ENCODE results near the gene ERFL. TPM values are rescaled to one million over a fixed set of nuclear protein-coding genes. Genes with fewer than 3 reads are reported as not detected.

The ERFL gene
- total and polyA plus RNA-seq, 10 donors = 0.46 to 3.0 (median 2.1) TPM

DNA sequence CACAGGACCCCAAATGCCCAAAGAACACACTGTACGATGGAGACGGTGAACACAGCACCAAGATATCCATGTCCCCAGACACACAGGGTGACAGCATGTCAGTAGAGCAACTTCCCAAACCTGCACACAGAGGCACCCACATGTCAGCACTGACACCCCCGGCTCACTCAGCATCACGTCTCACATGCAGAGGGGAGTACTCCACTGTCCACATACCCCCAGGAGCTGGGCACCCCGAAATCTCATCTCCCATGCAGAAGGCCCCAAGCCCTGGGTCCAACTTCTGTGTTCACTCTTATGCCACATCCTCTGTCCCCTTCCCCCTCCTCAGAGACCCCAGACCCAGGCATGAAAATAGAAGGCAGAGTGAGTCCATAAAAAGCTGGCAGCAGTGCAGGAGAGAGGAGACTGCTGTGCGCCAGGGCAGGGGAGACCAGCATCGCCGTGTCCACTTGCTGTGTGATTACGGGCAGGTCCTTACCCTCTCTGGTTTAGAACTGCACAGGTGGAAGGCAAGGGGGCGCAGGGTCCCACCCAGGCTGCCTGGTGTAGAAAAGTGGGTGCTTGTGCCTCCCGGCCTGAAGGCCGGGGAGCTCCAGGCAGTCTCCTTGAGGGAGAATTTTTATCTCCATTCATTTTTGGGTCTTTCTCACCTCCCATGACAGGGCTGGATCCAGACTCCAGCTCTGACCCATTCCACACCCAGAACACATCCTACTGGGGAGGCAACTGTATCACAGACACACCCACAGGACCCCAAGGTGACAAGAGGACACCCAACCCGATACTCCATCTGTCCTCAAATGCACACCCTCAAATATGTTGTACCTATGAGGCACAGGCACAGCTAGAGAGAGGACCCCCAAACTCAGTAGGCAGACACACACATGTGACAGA, 17.0 kb downstream of the ERFL start:
- no peak for DNase-seq
- peaks cover 3 to 52% (median 38%) of the 10 kb centered on the region in 7 donors for H3K27me3 ChIP-seq (replicated peaks in 1 of 7)
- WGBS, 5 donors = 65 to 75% (median 71%) methylated on average over 13 of the region's 13 CpGs
- no peaks in the 10 kb centered on the region for H3K9me3 ChIP-seq
- peaks cover 0 to 24% (median 19%) of the 10 kb centered on the region in 6 donors for H3K36me3 ChIP-seq
- TF ChIP-seq, protein P1, sequence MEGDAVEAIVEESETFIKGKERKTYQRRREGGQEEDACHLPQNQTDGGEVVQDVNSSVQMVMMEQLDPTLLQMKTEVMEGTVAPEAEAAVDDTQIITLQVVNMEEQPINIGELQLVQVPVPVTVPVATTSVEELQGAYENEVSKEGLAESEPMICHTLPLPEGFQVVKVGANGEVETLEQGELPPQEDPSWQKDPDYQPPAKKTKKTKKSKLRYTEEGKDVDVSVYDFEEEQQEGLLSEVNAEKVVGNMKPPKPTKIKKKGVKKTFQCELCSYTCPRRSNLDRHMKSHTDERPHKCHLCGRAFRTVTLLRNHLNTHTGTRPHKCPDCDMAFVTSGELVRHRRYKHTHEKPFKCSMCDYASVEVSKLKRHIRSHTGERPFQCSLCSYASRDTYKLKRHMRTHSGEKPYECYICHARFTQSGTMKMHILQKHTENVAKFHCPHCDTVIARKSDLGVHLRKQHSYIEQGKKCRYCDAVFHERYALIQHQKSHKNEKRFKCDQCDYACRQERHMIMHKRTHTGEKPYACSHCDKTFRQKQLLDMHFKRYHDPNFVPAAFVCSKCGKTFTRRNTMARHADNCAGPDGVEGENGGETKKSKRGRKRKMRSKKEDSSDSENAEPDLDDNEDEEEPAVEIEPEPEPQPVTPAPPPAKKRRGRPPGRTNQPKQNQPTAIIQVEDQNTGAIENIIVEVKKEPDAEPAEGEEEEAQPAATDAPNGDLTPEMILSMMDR (IDR thresholded peaks at IDR 0.05 in 8 of 11, conservative IDR thresholded peaks at IDR 0.05 in 3 of 11) = no peak
- TF ChIP-seq POLR2AphosphoS5 (IDR thresholded peaks at IDR 0.05) = peak; percentile 5 to 50 (median 37)
- no peak overlapping the region for H3K4me3 ChIP-seq
- H3K27ac ChIP-seq = no peak overlapping the region
- H3K4me1 ChIP-seq = peaks cover 0 to 61% (median 30%) of the 10 kb centered on the region in 6 donors
- intact Hi-C loops (cut with DNase I; ENCODE audit: low total_unique reads) = no loop called here

DNA sequence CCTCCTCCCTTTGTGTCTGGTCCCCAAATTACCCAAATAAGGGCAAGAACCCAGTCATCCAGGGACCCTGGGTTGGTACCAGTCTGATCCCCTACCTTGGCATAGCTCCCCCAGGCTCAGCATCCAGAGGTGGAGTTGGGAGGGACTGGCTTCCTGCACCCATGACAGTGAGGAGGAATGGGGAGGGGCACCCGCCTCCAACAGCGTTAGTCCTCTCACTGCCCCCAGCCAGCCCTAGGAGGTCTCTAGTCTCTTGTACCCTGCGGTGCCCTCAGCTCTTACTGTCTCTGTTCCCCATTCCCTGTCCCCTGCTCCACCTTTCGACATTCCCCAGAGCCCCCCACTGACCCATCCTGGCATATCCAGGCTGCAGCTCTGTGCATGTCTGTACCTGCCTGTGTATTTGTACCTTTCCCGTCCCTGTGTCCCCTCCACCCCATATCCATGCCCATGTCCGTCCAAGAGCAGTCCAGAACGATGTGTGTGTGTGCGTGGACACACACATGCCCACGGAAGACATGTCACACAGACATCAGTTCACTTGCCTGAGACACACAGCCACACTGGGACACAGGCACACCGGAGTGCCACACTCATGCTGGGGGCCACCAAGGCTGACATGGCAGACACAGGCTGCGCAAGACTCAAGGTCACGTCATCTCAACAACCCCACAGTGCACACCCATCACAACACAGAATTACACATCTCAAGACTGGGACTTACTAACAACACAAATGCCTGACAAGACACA, 17.8 kb downstream of the ERFL start:
- Histone ChIP-seq H3K27ac (no peak overlapping the region), H3K4me1 (peaks cover 0 to 54% (median 22%) of the 10 kb centered on the region in 6 donors), H3K36me3 (peaks cover 0 to 32% (median 28%) of the 10 kb centered on the region in 6 donors), H3K9me3 (no peaks in the 10 kb centered on the region), H3K4me3 (no peak overlapping the region), H3K27me3 (replicated peaks in 1 of 7) (peaks cover 0 to 43% (median 29%) of the 10 kb centered on the region in 7 donors)
- 61 to 75% (median 69%) methylated on average over 10 to 12 of the region's 12 CpGs for WGBS, 5 donors
- TF ChIP-seq POLR2AphosphoS5 (IDR thresholded peaks at IDR 0.05) = peak; percentile 72 to 78 (median 74)
- TF ChIP-seq, protein P1 (IDR thresholded peaks at IDR 0.05 in 8 of 11, conservative IDR thresholded peaks at IDR 0.05 in 3 of 11) = no peak
- intact Hi-C loops (cut with DNase I; ENCODE audit: low total_unique reads) = no loop called here
- peak; percentile 75 for DNase-seq

DNA sequence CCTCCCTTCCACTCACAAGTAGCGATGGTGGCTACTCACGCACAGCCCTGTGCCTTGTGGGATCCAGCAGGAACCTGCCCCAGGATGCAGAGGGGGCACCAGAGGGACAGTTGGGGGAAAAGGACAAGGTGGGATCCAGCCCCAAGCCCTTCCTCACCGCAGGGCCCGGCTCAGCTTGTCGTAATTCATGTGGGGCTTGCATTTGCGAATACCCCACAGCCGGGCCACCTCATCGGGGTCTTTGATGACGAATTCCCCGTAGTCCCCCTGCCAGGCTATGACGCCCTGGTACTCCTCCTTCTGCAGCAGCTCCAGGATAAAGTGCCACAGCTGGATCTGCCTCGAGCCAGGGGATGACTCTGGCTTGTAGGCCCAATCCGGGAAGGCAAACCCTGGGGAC, 18.5 kb downstream of the ERFL start:
- H3K36me3 ChIP-seq = peaks cover 0 to 39% (median 35%) of the 10 kb centered on the region in 6 donors
- no peaks in the 10 kb centered on the region for H3K9me3 ChIP-seq
- peaks cover 0 to 36% (median 22%) of the 10 kb centered on the region in 7 donors for H3K27me3 ChIP-seq (replicated peaks in 1 of 7)
- peaks cover 0 to 48% (median 18%) of the 10 kb centered on the region in 6 donors for H3K4me1 ChIP-seq
- DNase-seq = no peak
- TF ChIP-seq, protein P1 (IDR thresholded peaks at IDR 0.05 in 8 of 11, conservative IDR thresholded peaks at IDR 0.05 in 3 of 11) = no peak
- peak; percentile 27 to 65 (median 45) for TF ChIP-seq POLR2AphosphoS5 (IDR thresholded peaks at IDR 0.05)
- H3K27ac ChIP-seq = no peak overlapping the region
- no peak overlapping the region for H3K4me3 ChIP-seq
- WGBS, 5 donors = 63 to 74% (median 73%) methylated on average over 6 to 13 of the region's 13 CpGs
- intact Hi-C loops (cut with DNase I; ENCODE audit: low total_unique reads) = no loop called here
